Measurements from ENCODE around the gene TLR6.
A peak's percentile ranks its signal among the peaks of the same experiment; 100 is the strongest.

DNA sequence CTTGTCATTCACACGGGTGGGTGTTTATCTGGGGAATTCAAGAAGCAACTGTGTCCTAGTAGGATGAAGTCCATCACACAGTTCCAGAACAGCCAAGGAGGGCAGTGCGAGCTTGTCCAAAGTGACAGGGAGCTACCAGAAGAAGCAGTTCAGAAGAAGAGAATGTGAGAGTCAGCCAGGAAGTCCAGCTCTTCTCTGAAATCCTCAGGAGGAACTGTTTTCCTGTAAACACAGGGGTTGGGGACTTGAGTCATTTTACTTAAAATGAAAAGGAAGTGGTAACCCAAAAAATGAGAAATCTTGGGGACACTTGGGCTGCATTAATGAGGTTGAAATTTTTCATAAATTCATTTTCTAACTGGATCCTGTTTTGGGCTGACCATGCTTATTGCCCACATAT is 65.6 kb downstream of the TLR6 start:
- TF ChIP-seq, protein P1, sequence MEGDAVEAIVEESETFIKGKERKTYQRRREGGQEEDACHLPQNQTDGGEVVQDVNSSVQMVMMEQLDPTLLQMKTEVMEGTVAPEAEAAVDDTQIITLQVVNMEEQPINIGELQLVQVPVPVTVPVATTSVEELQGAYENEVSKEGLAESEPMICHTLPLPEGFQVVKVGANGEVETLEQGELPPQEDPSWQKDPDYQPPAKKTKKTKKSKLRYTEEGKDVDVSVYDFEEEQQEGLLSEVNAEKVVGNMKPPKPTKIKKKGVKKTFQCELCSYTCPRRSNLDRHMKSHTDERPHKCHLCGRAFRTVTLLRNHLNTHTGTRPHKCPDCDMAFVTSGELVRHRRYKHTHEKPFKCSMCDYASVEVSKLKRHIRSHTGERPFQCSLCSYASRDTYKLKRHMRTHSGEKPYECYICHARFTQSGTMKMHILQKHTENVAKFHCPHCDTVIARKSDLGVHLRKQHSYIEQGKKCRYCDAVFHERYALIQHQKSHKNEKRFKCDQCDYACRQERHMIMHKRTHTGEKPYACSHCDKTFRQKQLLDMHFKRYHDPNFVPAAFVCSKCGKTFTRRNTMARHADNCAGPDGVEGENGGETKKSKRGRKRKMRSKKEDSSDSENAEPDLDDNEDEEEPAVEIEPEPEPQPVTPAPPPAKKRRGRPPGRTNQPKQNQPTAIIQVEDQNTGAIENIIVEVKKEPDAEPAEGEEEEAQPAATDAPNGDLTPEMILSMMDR (IDR thresholded peaks at IDR 0.05; ENCODE audit: low read depth, low read length): no peak
- TF ChIP-seq POLR2A (IDR thresholded peaks at IDR 0.05; ENCODE audit: extremely low read depth, insufficient read length) (no peak), MYC (IDR thresholded peaks at IDR 0.05; ENCODE audit: low read depth, low read length) (peak; percentile 29; the same call in 1 of the 2 replicates)
